Stimulated activated CD4-positive, alpha-beta T cell treated with anti-CD3 and anti-CD28 coated beads, Interleukin-12 subunit alpha, Interleukin-12 subunit beta, amount 100 ng/mL, for 24 hours (primary cell): ENCODE data around the gene QPRT.
A peak's percentile ranks its signal among the peaks of the same experiment; 100 is the strongest.
"Not testable (repeated sequence)": the region's sequence is repeated elsewhere in the genome, so short reads cannot be mapped to it uniquely, and the experiment has no call there.

Experiments
- DNase-seq, 2 experiments: peaks; one replicate each; pipeline ENCODE4 v3.0.0-alpha.2; 2020; ENCODE audit warnings: low read depth in 2 of 2

The QPRT gene

DNA sequence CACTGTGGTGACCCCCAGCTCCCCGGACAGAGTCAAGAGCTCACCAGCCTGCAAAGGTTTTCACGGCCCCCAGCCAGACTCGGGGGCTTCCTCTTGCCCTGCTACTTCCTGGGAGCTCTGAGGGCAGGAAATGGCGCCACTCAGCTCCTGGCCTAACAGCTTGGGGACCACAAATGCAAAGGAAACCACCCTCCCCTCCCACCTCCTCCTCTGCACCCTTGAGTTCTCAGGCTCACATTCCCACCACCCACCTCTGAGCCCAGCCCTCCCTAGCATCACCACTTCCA is 16.3 kb upstream of the QPRT start:
- no peak for DNase-seq

DNA sequence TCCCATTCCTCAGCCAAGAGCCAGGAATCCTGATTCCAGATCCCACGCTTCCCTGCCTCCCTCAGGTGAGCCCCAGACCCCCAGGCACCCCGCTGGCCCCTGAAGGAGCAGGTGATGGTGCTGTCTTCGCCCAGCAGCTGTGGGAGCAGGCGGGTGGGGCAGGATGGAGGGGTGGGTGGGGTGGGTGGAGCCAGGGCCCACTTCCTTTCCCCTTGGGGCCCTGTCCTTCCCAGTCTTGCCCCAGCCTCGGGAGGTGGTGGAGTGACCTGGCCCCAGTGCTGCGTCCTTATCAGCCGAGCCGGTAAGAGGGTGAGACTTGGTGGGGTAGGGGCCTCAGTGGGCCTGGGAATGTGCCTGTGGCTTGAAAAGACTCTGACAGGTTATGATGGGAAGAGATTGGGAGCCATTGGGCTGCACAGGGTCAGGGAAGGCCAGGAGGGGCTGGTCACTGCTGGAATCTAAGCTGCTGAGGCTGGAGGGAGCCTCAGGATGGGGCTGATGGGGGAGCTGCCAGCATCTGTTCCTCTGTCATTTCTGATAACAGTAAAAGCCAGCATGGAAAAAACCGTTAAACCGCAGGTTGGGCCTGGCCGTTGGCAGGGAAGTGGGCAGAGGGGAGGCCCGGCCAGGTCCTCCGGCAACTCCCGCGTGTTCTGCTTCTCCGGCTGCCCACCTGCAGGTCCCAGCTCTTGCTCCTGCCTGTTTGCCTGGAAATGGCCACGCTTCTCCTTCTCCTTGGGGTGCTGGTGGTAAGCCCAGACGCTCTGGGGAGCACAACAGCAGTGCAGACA is 15.8 kb upstream of the QPRT start, which contains the start of gene SPN:
TSS of gene SPN (plus strand) at position 232 of the 791 bp plus-strand sequence. CDS start at position 714, 482 bp downstream.
- DNase-seq: peak in 1 of 2 experiments; percentile 41

DNA sequence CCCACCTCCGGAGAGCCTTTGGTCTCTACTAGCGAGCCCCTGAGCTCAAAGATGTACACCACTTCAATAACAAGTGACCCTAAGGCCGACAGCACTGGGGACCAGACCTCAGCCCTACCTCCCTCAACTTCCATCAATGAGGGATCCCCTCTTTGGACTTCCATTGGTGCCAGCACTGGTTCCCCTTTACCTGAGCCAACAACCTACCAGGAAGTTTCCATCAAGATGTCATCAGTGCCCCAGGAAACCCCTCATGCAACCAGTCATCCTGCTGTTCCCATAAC is 15.2 kb upstream of the QPRT start:
- DNase-seq: no peak

- DNase-seq: no peak
These were observed 14.7 kb upstream of the QPRT start for GRCh38 chr16:29664091-29664921.

GRCh38 chr16:29665294-29666077 is 13.5 kb upstream of the QPRT start:
- no peak for DNase-seq

DNA sequence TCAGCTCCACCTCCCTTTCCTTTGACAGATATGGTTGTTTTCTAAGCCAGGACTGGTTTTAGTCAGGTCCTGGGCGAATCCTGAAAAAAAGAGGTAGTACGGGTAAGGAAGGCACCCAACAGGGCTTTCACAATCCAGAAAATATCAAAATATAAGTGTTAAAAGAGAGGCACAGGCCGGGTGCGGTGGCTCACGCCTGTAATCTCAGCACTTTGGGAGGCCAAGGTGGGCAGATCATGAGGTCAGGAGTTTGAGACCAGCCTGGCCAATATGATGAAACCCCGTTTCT is 11.7 kb upstream of the QPRT start:
- not testable (repeated sequence) for DNase-seq

GRCh38 chr16:29667755-29668154 is 11.2 kb upstream of the QPRT start:
- no peak for DNase-seq

DNA sequence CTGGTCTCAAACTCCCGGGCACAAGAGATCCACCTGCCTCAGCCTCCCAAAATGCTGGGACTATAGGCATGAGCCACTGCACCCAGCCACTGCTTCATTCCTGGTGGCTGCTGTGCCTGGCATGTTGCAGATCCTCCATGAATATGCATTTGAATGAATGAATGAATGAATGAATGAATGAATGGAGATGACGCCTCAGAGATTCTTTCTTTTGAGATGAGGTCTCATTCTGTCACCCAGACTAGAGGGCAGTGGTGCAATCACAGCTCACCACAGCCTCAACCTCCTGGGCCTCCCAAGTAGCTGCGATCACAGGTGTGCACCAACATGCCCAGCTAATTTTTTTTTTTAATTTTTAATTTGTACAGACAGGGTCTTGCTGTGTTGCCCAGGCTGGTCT is 10.7 kb upstream of the QPRT start:
- DNase-seq: no peak

- no peak for DNase-seq
These were observed 5.5 kb upstream of the QPRT start for GRCh38 chr16:29673501-29673900.

DNA sequence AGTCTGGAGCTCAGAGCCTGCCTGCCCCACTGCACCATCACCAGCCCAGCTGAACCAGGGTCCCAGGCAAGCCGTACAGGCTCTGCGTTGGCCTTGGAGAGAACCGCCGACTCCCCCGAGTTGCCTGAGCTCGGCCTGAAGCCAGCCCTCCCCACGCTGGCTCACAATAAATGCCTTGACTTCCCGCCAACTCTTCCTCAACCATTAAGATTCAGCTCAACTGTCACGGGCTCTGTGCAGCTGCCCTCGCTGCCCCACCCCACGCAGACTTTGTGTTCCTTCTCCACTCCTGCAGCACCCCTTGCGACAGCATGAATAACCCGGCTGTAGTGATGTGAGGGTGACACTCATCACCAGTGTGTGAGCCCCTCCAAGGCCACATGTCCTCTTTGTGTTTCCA is 4.8 kb upstream of the QPRT start:
- DNase-seq: no peak

- no peak for DNase-seq
These were observed 3.0 kb upstream of the QPRT start for GRCh38 chr16:29675811-29676643.

GRCh38 chr16:29676989-29677785 is 1.8 kb upstream of the QPRT start:
- DNase-seq: no peak

- no peak for DNase-seq
These were observed 1.2 kb downstream of the QPRT start for GRCh38 chr16:29680180-29680598.

DNA sequence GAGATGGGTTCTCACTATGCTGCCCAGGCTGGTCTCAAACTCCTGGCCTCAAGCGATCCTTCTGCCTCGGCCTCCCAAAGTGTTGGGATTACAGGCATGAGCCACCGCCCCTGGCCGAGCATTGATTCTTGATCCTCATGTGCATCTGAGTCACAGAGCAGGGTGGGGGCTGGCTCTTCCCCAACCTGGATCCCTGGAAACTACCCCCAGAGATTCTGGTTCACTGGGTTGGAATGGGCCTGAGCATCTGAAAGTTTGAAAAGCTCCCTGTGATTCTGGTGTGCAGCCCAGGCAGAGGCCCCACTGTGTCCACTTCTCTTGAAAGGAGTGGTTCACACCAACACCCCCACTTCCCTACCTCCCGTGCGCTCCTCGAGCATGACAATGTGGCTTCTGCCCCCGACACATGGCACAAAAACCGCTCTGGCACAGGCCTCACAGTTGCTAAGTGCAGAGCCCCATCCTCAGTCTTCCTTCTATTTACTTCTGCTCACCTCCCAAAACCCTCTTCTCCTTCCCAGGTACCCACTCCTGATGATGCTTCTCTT is 4.6 kb downstream of the QPRT start:
- DNase-seq: no peak

GRCh38 chr16:29684679-29685078 is 5.7 kb downstream of the QPRT start:
- no peak for DNase-seq

GRCh38 chr16:29686740-29687332 is 7.9 kb downstream of the QPRT start:
- no peak for DNase-seq

DNA sequence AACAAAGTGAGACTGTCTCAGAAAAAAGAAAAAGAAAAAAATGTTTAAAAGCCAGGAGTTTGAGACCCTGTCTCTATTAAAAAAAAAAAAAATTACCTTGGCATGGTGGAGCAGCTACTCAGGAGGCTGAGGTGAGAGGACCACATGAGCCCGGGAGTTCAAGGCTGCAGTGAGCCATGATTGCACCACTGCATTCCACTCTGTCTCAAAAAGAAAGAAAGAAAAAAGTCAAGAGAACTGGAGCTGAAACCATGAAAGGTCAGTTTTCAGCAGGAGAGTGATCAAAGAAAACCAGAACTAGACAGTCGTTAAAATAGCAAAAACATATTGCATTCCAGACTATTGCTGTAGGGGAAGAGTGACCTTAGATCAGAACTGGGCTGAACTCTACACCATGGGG is 8.8 kb downstream of the QPRT start:
- DNase-seq: no peak

- DNase-seq: no peak
These were observed 9.2 kb downstream of the QPRT start for GRCh38 chr16:29688172-29688571.

DNA sequence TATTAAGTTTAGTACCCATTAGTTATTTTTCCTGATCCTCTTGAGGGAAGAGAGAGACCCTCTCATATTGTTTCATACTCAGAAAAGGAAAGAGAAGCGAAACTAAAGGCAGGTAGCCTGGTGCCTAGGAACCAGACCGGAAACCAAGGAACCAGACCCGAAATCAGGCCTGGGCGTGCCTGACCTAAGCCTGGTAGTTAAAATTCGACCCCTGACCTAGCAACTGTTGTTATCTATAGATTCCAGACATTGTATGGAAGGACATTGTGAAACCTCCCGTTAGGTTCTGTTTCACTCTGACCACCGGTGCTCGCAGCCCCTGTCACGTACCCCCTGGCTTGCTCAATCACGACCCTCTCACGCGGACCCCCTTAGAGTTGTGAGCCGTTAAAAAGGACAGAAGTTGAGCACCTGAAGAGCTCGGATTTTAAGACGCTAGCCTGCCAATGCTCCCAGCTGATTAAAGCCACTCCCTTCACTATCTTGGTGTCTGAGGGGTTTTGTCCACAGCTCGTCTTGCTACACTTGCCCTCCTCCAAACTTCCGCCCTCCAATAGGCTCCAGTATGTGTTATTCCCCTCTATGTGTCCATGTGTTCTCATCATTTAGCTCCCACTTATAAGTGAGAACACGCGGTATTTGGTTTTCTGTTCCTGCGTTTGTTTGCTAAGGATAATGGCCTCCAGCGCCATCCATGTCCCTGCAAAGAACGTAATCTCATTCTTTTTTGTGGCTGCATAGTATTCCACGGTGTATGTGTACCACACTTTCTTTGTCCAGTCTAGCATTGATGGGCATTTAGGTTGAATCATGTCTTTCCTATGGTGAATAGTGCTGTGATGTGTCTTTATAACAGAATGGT is 10.7 kb downstream of the QPRT start:
- DNase-seq: not testable (repeated sequence)
